Inflammatory macrophage (primary cell): ENCODE data around the gene AAK1.
"Not testable (repeated sequence)": the region's sequence is repeated elsewhere in the genome, so short reads cannot be mapped to it uniquely, and the experiment has no call there.

Experiments used
- DNase-seq, 2 donors: peaks; one replicate each; pipeline ENCODE4 v3.0.0-alpha.2; 2020 to 2022

Gene AAK1

DNA sequence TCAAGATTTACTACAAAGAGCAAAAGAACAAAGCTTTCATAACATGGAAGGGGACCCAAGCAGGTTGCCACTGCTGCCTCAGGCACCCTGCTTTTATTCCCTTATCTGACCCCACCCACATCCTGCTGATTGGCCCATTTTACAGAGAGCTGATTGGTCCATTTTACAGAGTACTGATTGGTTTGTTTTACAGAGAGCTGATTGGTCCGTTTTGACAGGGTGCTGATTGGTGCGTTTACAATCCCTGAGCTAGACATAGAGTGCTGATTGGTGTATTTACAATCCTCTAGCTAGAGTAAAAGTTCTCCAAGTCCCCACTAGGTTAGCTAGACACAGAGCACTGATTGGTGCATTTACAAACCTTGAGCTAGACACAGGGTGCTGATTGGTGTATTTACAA, 204.0 kb downstream of the AAK1 start:
- not testable (repeated sequence) for DNase-seq

DNA sequence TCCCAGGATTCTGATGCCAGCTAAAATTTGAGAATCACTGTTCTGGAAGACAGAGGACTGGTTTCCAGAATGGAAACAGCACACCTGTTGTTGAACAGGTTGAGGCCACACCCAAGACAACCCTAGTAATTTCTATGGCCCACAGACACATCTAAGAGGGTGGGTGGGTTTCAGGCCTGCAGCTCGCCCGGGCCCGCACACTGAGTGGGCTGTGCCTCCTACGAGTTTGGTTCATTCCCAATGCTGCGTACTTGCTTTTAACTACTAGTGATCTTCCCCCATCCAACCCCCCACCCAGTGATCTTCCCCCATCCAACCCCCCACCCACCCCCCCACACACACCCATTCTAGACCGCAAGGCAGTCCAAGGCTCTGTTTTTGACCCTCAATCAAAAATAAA, 205.0 kb downstream of the AAK1 start:
- no peak for DNase-seq

DNA sequence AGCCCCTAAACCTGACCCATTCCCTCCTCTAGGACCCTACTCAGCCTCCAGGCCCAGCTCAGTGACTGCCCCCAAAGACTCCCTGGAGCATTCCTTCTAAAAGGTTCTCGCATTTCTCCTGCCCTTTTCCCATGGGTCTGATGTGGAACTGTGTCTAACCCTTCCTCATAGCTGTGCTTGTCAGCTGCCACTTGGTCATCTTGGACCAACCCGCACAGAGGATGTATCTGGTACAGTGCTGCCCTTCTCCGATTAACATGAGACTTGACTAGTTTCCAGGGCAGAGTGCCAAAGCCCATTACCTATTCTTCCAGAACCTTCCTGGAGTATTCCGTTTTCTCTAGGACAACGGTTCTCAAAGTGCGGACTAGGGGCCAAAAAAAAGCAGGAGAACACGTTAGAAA, 205.8 kb downstream of the AAK1 start:
- DNase-seq, result peak; percentile 51 to 69

DNA sequence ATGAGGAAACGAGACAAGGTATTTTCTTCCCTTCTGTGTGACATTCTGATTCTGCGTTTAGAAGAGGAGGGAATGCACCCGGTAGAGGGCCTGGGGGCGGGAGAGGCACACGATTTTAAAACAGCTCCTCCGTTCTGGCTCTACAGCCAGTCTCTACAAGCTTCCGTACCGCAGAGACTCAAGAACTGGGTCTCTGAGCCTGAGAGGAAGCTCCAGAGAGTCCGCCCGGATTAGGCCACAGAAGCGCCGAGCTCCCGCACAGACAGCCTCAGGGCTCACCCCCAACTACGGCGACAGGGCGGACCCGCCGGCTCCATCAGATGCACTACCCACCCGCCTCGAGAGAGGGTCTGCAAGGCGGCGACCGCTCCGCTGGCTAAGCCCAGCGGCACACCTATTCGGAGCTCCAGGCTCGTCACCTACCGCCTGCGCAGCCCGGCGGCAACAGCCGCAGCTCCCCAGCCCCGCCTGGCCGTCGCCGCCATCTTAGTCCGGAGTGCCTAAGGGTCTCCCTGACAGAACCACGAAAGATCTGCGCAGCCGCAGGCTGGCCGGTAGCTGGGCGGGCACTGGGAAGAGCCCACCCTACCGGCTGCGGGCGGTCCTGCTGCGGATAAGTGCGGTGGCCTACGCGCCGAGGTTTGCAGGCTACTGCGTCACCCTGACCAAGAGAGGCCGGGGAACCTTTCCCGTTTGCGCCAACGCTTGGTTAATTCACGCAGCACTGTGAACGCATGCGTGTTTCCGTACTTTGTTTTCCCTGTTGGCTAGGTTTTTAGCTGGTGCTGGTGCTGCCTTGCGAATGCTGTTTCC, 206.4 kb downstream of the AAK1 start, which contains the start of gene NFU1:
NFU1 (minus strand) TSS at position 498 of the 813 bp plus-strand sequence; CDS start at position 485, 13 bp downstream.
- peak; percentile 92 to 96 for DNase-seq

DNA sequence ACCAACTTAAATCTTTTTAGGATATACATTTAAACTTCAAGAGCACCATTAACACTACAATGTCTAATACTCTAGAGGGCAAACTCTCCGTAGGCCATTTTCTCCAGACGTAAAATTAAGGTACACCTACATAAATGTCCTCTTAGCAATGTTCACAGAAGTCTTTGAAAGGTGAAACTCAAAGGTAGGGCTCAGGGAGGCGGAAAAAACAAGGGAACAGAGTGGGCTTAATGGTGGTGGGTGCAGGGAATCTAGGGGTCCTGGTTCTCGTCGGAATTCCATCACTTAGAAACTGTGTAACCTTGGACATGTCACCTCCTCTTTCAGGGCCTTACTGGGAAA, 207.0 kb downstream of the AAK1 start:
- no peak for DNase-seq

DNA sequence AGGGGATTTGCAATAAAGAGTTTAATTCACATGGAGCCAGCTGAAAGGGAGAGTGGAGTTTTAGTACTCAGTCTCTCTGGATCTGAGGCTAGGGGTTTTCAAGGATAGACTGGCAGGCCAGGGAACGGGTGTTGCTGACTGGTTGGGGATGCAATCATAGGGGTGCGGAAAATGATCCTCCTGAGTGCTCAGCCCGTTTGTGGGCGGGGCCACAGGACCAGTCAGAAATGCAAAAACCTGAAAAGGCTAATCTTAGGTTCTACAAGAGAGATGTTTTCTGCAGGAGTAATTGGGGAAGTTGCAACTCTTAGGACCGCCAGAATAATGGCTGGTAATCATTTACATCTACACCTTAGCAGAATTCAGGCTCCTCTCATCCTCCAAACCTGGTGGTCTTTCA, 208.8 kb downstream of the AAK1 start:
- DNase-seq, result no peak

DNA sequence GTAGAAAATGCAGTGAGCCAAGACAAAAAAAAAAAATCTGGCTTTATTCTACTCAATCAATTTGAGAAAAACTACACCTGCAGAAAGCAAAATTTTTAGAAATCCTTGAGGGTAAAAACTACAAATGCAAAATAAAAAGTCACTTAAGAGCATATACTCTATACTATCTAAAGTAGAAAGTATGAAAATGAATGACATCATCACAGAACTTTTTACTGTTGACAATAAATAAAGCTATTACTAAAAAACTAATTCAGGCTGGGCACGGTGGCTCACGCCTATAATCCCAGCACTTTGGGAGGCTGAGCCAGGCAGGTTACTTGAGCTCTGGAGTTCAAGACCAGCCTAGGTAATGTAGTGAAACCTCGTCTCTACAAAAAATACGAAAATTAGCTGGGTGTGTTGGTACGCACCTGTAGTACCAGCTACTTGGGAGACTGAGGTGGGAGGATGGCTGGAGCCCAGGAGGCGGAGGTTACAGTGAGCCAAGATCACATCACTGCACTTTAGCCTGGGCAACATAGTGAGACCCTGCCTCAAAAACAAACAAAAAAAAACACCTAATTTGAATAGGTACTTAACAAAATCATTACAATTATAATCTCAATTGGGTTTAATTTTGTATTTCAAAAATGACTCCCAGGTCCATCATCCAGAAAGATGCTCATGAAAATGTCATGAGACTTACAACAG, 213.9 kb downstream of the AAK1 start:
- no peak for DNase-seq

DNA sequence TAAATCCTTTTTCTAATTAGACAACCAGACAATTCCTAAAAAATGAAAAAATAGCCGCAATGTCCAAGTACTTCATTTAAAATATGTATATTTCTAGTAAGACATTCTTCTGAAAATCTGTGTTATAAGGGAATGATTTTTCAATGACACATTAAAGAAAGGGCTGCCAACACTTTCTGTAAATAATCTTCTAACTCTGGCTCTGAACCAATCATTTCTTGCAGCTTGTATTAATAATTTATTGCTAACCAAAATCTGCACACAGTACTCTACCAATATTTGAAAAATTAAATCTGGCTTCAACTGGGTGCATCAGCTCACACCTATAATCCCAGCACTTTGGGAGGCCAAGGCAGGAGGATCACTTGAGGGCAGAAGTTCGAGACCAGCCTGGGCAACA, 214.6 kb downstream of the AAK1 start:
- DNase-seq, result no peak

DNA sequence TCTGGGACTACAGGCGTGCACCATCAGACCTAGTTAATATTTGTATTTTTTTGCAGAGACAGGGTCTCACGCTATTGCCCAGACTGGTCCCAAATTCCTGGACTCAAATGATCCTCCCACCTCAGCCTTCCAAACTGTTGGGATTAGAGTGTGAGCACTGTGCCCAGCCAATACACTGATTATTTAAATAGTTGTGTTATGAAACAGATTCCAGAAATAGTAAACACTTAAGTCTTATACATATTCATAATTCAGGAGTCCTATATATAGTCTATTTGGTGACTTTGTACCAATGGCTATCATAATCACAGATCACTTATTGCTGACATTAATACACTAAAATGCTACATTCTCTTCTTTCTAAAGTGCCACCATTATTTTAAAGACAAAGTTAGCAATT, 219.1 kb downstream of the AAK1 start:
- DNase-seq, result no peak

DNA sequence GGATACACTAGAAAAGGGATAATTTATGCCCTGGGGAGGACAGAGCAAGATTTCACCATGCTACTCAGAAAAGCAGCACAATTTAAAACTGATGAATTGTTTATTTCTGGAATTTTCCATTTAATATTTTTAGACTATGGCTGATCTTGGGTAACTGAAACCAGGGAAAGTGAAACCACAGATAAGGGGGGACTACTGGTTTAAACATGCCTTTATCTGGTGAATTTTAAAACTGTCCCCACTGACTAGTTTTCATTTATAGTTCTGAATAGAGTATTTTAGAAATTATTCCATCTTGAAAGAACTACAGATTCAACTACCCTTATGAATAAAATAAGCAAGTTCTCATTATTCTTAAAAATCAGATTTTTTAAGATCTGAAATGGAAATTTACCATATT, 221.3 kb downstream of the AAK1 start:
- no peak for DNase-seq

DNA sequence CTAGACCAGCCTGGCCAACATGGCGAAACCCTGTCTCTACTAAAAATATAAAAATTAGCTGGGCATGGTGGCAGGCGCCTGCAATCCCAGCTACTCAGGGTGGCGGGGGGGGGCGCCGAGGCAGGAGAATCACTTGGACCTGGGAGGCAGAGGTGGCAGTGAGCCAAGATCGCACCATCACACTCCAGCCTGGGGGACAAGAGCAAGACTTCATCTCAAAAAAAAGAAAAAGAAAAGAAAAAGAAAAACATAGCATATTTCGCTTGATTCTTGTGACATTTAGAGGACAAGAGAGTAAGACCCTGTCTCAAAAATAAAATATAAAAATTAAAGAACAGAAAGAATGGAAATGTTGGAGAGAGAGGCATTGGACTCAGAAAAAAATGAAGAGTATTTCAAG, 224.4 kb downstream of the AAK1 start:
- not testable (repeated sequence) for DNase-seq

DNA sequence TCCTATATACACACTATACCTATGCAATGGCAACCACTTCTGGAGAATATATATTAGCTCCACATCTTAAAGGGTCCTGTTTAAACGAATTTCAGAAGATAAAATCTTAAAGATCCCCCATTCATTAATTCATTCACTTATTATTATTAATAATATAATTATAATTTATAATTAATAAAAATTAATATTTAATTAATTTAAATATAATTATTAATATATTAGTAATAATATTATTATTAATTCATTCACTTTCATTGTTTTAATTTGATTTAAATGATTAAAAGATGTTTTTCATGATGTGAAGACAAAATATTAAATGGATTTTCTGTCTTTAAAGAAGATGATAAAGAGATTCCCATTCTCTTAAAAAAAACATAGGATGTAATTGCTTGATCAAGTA, 227.4 kb downstream of the AAK1 start:
- no peak for DNase-seq
